ENCODE results near the gene BNIP3.

The BNIP3 gene

DNA sequence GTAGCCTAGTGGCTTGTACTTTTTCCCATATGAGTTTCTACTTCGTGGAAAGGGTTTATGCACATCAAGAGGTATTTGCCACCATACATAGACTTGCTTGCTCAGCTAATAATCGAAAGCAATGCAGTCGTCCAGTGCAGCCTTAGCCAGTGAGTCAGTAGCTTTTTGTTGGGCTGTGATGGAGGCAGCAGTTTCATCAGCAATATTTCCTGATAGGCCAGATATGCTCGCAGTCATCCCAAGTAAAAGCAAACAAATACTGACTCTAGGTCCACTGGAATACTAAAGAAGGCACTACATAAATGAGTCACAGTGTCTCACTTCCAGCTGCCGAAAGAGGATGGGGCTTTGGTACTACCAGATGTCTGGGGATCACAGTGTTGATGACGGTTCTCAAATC is 2.1 kb upstream of the BNIP3 start:
- no peaks in the 10 kb centered on the region; the same call in 1 of the 2 replicates for H4K20me1 ChIP-seq (ENCODE audit: insufficient read depth, low read length)
- no peaks in the 10 kb centered on the region for H3K9me3 ChIP-seq (ENCODE audit: insufficient read depth, low read length)
- no peaks in the 10 kb centered on the region for H3K27me3 ChIP-seq (ENCODE audit: low read depth, low read length)
- no peak overlapping the region for H3K4me3 ChIP-seq (ENCODE audit: low read length)
- no peaks in the 10 kb centered on the region for H3K36me3 ChIP-seq (replicated peaks; ENCODE audit: low read depth, low read length)
- H3K9ac ChIP-seq (ENCODE audit: low read length) = no peak overlapping the region
- H3K4me1 ChIP-seq (ENCODE audit: low read length) = no peaks in the 10 kb centered on the region
- TF ChIP-seq, protein P1, sequence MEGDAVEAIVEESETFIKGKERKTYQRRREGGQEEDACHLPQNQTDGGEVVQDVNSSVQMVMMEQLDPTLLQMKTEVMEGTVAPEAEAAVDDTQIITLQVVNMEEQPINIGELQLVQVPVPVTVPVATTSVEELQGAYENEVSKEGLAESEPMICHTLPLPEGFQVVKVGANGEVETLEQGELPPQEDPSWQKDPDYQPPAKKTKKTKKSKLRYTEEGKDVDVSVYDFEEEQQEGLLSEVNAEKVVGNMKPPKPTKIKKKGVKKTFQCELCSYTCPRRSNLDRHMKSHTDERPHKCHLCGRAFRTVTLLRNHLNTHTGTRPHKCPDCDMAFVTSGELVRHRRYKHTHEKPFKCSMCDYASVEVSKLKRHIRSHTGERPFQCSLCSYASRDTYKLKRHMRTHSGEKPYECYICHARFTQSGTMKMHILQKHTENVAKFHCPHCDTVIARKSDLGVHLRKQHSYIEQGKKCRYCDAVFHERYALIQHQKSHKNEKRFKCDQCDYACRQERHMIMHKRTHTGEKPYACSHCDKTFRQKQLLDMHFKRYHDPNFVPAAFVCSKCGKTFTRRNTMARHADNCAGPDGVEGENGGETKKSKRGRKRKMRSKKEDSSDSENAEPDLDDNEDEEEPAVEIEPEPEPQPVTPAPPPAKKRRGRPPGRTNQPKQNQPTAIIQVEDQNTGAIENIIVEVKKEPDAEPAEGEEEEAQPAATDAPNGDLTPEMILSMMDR (IDR thresholded peaks at IDR 0.05; ENCODE audit: low read depth, low read length) = no peak
- no peak for TF ChIP-seq EZH2phosphoT487 (IDR thresholded peaks at IDR 0.05; ENCODE audit: low read depth)
- H3K4me2 ChIP-seq (ENCODE audit: low read length) = no peak overlapping the region
- peaks cover 22% of the 10 kb centered on the region for H3K79me2 ChIP-seq (ENCODE audit: low read length)
- H2AFZ ChIP-seq (ENCODE audit: low read depth, low read length) = no peak overlapping the region
- H3K27ac ChIP-seq (ENCODE audit: low read length) = no peak overlapping the region

DNA sequence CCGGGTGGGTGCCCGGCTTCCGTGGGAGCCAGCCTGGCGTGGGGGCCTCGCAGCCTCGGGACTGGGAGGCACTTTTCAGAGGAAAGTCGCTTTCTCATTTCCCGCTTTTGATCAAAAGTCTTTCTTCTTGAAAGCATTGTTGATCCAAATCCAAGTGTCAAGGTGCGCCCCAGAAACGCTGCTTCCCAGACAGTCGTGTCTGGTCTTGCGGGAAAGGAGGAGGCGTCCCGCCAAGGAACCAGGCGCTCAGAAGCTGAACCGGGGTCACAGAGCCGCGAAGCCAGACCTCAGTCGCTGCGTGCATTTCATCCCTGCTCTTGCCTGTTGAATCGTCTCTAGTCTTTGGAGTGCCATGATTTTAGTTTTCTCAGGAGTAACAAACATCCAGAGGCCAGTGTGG is 1.1 kb upstream of the BNIP3 start:
- H3K4me2 ChIP-seq (ENCODE audit: low read length) = no peak overlapping the region
- no peak overlapping the region for H3K4me3 ChIP-seq (ENCODE audit: low read length)
- H2AFZ ChIP-seq (ENCODE audit: low read depth, low read length) = no peak overlapping the region
- H3K4me1 ChIP-seq (ENCODE audit: low read length) = no peaks in the 10 kb centered on the region
- no peaks in the 10 kb centered on the region for H3K27me3 ChIP-seq (ENCODE audit: low read depth, low read length)
- peaks cover 30% of the 10 kb centered on the region for H3K79me2 ChIP-seq (ENCODE audit: low read length)
- no peak overlapping the region for H3K27ac ChIP-seq (ENCODE audit: low read length)
- H3K9me3 ChIP-seq (ENCODE audit: insufficient read depth, low read length) = no peaks in the 10 kb centered on the region
- TF ChIP-seq EZH2phosphoT487 (IDR thresholded peaks at IDR 0.05; ENCODE audit: low read depth) = no peak
- TF ChIP-seq, protein P1 (IDR thresholded peaks at IDR 0.05; ENCODE audit: low read depth, low read length) = no peak
- no peaks in the 10 kb centered on the region; the same call in 1 of the 2 replicates for H4K20me1 ChIP-seq (ENCODE audit: insufficient read depth, low read length)
- H3K9ac ChIP-seq (ENCODE audit: low read length) = no peak overlapping the region
- H3K36me3 ChIP-seq (replicated peaks; ENCODE audit: low read depth, low read length) = no peaks in the 10 kb centered on the region

DNA sequence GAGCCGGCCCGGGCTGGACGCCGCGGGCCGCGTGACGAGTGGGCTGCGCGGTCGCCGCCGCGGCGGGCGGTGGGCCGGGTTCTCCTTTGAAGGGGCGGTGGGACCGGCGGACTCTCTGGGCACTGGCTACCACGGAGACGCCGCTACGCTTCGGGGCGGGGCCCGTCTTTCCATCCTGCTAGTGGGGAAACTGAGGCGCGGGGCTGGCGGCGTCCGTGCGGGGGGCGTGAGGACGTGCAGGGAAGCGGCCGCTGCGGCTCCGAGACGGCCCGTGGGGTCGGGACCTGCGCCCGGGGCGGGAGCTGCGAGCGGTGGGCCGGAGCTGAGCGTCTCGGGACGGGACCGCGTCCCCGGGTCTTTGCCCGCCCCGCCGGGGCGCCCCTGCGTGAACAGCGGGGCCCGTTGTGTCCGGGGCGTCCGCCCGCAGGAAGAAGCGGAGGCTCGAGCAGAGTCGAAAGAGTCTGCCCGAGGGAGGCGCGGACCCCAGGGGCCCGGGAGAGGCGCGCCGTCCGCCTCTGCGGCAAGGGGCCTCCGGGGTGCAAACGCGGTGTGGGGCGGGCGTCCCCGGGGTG is 548 bp upstream of the BNIP3 start:
- H2AFZ ChIP-seq (ENCODE audit: low read depth, low read length) = no peak overlapping the region
- H3K79me2 ChIP-seq (ENCODE audit: low read length) = peaks cover 36% of the 10 kb centered on the region
- TF ChIP-seq EZH2phosphoT487 (IDR thresholded peaks at IDR 0.05; ENCODE audit: low read depth) = no peak
- TF ChIP-seq, protein P1 (IDR thresholded peaks at IDR 0.05; ENCODE audit: low read depth, low read length) = no peak
- H3K36me3 ChIP-seq (replicated peaks; ENCODE audit: low read depth, low read length) = no peaks in the 10 kb centered on the region
- H3K27me3 ChIP-seq (ENCODE audit: low read depth, low read length) = no peaks in the 10 kb centered on the region
- H3K4me2 ChIP-seq (ENCODE audit: low read length) = no peak overlapping the region
- H3K27ac ChIP-seq (ENCODE audit: low read length) = no peak overlapping the region
- no peak overlapping the region for H3K4me3 ChIP-seq (ENCODE audit: low read length)
- peaks cover 2% of the 10 kb centered on the region; the same call in 1 of the 2 replicates for H4K20me1 ChIP-seq (ENCODE audit: insufficient read depth, low read length)
- H3K4me1 ChIP-seq (ENCODE audit: low read length) = no peaks in the 10 kb centered on the region
- no peaks in the 10 kb centered on the region for H3K9me3 ChIP-seq (ENCODE audit: insufficient read depth, low read length)
- no peak overlapping the region for H3K9ac ChIP-seq (ENCODE audit: low read length)

DNA sequence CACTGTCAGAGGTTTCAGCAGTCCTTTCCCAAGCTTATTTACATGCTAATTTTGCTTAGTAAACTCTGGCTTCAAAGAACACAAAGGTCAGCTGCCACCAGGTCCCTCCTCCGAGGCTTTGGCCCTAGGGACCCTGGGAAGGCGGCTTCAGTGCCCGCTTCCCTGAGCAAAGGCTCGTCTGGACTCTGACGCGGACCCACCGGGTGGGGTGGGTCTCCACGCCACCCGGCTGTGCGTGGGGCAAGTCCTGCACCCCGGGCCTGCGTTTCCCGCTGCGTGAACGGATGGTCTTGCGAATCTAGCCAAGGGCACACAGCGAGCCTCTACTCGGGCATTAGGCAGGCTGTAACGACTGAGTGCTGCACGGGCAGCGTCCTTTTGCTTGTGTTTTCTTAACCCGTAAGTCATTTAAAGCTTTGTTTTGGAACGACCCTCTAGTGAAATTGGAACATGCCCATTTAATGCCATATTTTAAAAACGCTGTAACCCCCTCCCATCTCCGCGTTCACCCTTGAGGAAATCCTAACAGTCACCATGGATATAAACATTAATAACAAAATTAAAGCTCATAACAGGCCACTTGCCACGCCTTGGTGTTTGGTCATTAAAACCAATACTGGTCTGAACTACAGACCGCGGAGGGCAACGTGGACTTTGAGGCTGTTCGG is 828 bp downstream of the BNIP3 start:
- Histone ChIP-seq H3K9me3 (ENCODE audit: insufficient read depth, low read length) (no peaks in the 10 kb centered on the region), H3K27ac (ENCODE audit: low read length) (no peak overlapping the region), H3K4me1 (ENCODE audit: low read length) (no peaks in the 10 kb centered on the region), H3K27me3 (ENCODE audit: low read depth, low read length) (no peaks in the 10 kb centered on the region), H3K36me3 (replicated peaks; ENCODE audit: low read depth, low read length) (no peaks in the 10 kb centered on the region), H2AFZ (ENCODE audit: low read depth, low read length) (no peak overlapping the region), H3K9ac (ENCODE audit: low read length) (peak overlapping the region; percentile 52; the same call in 1 of the 2 replicates), H3K4me2 (ENCODE audit: low read length) (peak overlapping the region; percentile 57), H3K4me3 (ENCODE audit: low read length) (peak overlapping the region; percentile 80), H4K20me1 (ENCODE audit: insufficient read depth, low read length) (peaks cover 4% of the 10 kb centered on the region; the same call in 1 of the 2 replicates), H3K79me2 (ENCODE audit: low read length) (peaks cover 46% of the 10 kb centered on the region)
- TF ChIP-seq EZH2phosphoT487 (IDR thresholded peaks at IDR 0.05; ENCODE audit: low read depth) = no peak
- TF ChIP-seq, protein P1 (IDR thresholded peaks at IDR 0.05; ENCODE audit: low read depth, low read length) = no peak

All from OCI-LY3 (cell line).